NT2/D1 (cell line): Measurements from ENCODE around the gene LRRC4C.

Experiments
- YY1 ChIP-seq: IDR thresholded peaks from 2 replicates; pipeline ENCODE4 v1.6.1; 2011; ENCODE audit not compliant: insufficient read length, insufficient read depth
- ZNF274 ChIP-seq: IDR thresholded peaks from 2 replicates; pipeline ENCODE4 v1.6.1; 2011; ENCODE audit warnings: mild to moderate bottlenecking, low read depth, low read length

DNA sequence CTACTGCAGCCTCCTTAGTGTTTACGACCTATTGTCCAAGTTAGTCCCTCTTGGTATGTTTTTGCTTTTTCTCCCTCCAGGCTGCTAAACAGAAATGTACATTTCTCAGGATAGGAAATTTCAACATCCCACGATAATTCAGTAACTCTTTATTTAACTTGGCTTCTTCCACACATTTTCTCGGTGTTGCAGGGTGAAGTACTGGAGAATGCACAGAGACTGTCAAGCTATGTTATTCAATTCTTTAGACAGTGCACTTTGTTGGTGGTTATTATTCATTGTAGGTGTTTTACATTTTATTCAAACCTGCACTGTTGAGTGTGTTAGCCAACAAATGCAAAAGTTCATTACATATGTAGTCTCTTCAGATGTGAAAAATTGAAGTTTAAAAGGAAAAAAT is 839.8 kb downstream of the LRRC4C start:
- TF ChIP-seq YY1 (no peak), ZNF274 (no peak)
